GM20431 (cell line): ENCODE results near the gene SCGB1A1.

Experiments
- in situ Hi-C: fragments of 300-500 bp; cut with MseI, MboI; formaldehyde crosslinking; loops from one replicate; pipeline ENCODE4 v1.15.0; 2020; ENCODE audit warnings: low sequenced_read_pairs; ENCODE audit not compliant: unreplicated experiment

Gene SCGB1A1

GRCh38 chr11:62419314-62419929, 589 bp downstream of the SCGB1A1 start:
- in situ Hi-C loops: no loop called here

- in situ Hi-C loops: no loop called here
These were observed 1.1 kb downstream of the SCGB1A1 start for GRCh38 chr11:62419943-62420342.

GRCh38 chr11:62420882-62421281, 2.0 kb downstream of the SCGB1A1 start:
- in situ Hi-C loops: no loop called here

GRCh38 chr11:62421996-62422395, 3.2 kb downstream of the SCGB1A1 start:
- in situ Hi-C loops: no loop called here

- in situ Hi-C loops: no loop called here
These were observed 4.2 kb downstream of the SCGB1A1 start for GRCh38 chr11:62423012-62423411.

GRCh38 chr11:62427630-62428233, 8.9 kb downstream of the SCGB1A1 start:
- in situ Hi-C loops: no loop called here

GRCh38 chr11:62428871-62429560, 10.2 kb downstream of the SCGB1A1 start:
- in situ Hi-C loops: no loop called here

GRCh38 chr11:62430425-62430824, 11.6 kb downstream of the SCGB1A1 start:
- in situ Hi-C loops: no loop called here

GRCh38 chr11:62431171-62431901, 12.5 kb downstream of the SCGB1A1 start:
- in situ Hi-C loops: no loop called here

GRCh38 chr11:62432695-62433094, 13.9 kb downstream of the SCGB1A1 start:
- in situ Hi-C loops: no loop called here

- in situ Hi-C loops: no loop called here
These were observed 14.5 kb downstream of the SCGB1A1 start for GRCh38 chr11:62433141-62433903.

GRCh38 chr11:62433904-62434276, 15.1 kb downstream of the SCGB1A1 start:
- in situ Hi-C loops: no loop called here

- in situ Hi-C loops: no loop called here
These were observed 17.2 kb downstream of the SCGB1A1 start for GRCh38 chr11:62435846-62436660.

GRCh38 chr11:62437616-62438015, 18.8 kb downstream of the SCGB1A1 start:
- in situ Hi-C loops: no loop called here

GRCh38 chr11:62438641-62439040, 19.8 kb downstream of the SCGB1A1 start:
- in situ Hi-C loops: no loop called here

- in situ Hi-C loops: no loop called here
These were observed 21.2 kb downstream of the SCGB1A1 start for GRCh38 chr11:62439785-62440602.

- in situ Hi-C loops: no loop called here
These were observed 24.8 kb downstream of the SCGB1A1 start for GRCh38 chr11:62443390-62444235.
